Retinal pigment epithelial cell (primary cell): ENCODE results near the gene FOXP1.

Experiments
- DNase-seq: peaks from one replicate; pipeline ENCODE4 v3.0.0-alpha.2; 2010; ENCODE audit warnings: low read depth
- H3K4me3 ChIP-seq: 2 replicates; pipeline ENCODE4 v1.5.1; 2011; ENCODE audit warnings: mild to moderate bottlenecking, low read length, control low read depth, moderate library complexity
- CTCF ChIP-seq: conservative IDR thresholded peaks from 2 replicates; pipeline ENCODE4 v1.5.1; 2011; ENCODE audit warnings: low read depth, low read length, control low read depth, inconsistent platforms

The FOXP1 gene

DNA sequence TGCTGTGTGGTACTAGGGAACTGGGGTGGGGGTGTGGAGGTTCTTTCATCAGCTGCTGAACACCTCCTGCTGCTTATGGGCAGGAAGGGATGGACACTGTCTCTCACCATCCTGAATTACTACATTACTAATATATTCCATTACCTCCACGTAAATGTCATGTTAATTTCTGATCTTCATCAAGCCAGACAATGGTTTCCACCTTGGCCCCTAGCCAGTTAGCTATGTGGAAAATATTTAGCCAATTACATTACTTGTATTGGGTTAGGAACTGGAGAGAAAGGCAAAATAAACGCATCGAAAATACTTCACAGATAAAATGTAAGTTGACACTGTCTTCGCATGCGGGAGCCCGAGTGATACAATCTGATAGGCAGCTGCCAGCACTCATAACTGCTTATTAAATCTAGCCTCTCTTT is 95.1 kb downstream of the FOXP1 start:
- no peak for TF ChIP-seq CTCF
- no peak overlapping the region for H3K4me3 ChIP-seq
- DNase-seq, result no peak

GRCh38 chr3:71487418-71487817 is 96.1 kb downstream of the FOXP1 start:
- no peak overlapping the region for H3K4me3 ChIP-seq

GRCh38 chr3:71486831-71487230 is 96.7 kb downstream of the FOXP1 start:
- H3K4me3 ChIP-seq, result no peak overlapping the region
- TF ChIP-seq CTCF, result no peak
- DNase-seq, result no peak

More at GRCh38 chr3:71487418-71487817, 96.1 kb downstream of the FOXP1 start:
- DNase-seq, result no peak
- no peak for TF ChIP-seq CTCF

GRCh38 chr3:71485896-71486295 is 97.6 kb downstream of the FOXP1 start:
- no peak for TF ChIP-seq CTCF
- DNase-seq, result no peak
- no peak overlapping the region for H3K4me3 ChIP-seq

DNA sequence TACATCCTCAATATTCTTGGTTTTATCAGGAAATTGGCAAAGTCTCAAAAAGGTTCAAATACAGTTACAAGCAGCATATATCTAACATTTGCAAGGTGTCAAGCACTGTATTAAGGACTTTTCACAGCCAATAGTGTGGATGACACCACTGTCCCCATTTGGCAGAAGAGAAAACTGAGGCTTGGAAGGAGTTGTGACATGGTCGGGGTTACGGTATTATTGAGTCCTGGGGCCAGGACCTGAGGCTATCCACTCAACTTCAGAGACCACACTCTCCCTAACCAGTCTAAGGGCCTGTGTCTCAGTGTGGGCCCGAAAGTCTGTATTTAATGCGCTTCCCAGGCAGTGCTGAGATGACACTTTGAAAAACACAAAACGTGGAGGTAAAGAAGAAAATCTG is 99.1 kb downstream of the FOXP1 start:
- no peak overlapping the region for H3K4me3 ChIP-seq
- no peak for TF ChIP-seq CTCF
- DNase-seq, result no peak

- TF ChIP-seq CTCF, result no peak
- H3K4me3 ChIP-seq, result no peak overlapping the region
- no peak for DNase-seq
These were observed 99.5 kb downstream of the FOXP1 start for GRCh38 chr3:71484047-71484446.

DNA sequence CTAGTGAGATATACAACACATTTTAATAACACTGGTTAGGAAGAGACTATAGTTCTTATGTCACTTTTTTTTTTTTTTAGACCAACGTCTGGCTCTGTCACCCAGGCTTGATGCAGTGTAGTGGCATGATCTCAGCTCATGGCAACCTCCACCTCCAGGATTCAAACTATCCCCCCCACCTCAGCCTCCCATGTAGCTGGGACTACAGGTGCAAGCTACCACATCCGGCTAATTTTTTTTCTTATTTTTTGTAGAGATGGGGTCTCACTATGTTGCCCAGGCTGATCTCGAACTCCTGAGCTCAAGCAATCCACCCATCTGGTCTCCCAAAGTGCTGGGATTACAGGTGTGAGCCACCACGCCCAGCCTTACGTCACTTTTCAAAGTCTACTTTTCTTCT is 100.8 kb downstream of the FOXP1 start:
- TF ChIP-seq CTCF, result no peak
- H3K4me3 ChIP-seq, result no peak overlapping the region
- no peak for DNase-seq
